HG02970 (cell line): ENCODE data around the gene GLOD5.

Source experiments
- ATAC-seq: cut with Tn5 transposase; IDR thresholded peaks from one replicate; pipeline ENCODE4 v1.9.1; 2021; ENCODE audit warnings: mild to moderate bottlenecking, moderate library complexity, moderate number of reproducible peaks; ENCODE audit not compliant: unreplicated experiment, low FRiP score

The GLOD5 gene

GRCh38 chrX:48752498-48752897 is 9.0 kb upstream of the GLOD5 start:
- ATAC-seq = no peak

GRCh38 chrX:48753708-48754228 is 7.8 kb upstream of the GLOD5 start:
- no peak for ATAC-seq

- ATAC-seq = no peak
These were observed 7.3 kb upstream of the GLOD5 start for GRCh38 chrX:48754238-48754637.

- ATAC-seq = no peak
These were observed 7.7 kb downstream of the GLOD5 start for GRCh38 chrX:48769230-48769629.

- no peak for ATAC-seq
These were observed 8.7 kb downstream of the GLOD5 start for GRCh38 chrX:48770296-48770695.

GRCh38 chrX:48772602-48773001 is 11.1 kb downstream of the GLOD5 start:
- ATAC-seq = no peak

GRCh38 chrX:48776818-48777439 is 15.4 kb downstream of the GLOD5 start:
- ATAC-seq = no peak

GRCh38 chrX:48779399-48779798 is 17.9 kb downstream of the GLOD5 start:
- ATAC-seq = no peak

GRCh38 chrX:48781705-48782104 is 20.2 kb downstream of the GLOD5 start:
- ATAC-seq = no peak

GRCh38 chrX:48782216-48782615 is 20.7 kb downstream of the GLOD5 start:
- ATAC-seq = no peak

GRCh38 chrX:48782795-48783194 is 21.2 kb downstream of the GLOD5 start:
- ATAC-seq = no peak

GRCh38 chrX:48784726-48785125 is 23.2 kb downstream of the GLOD5 start:
- ATAC-seq = no peak

GRCh38 chrX:48785186-48785539 is 23.6 kb downstream of the GLOD5 start:
- no peak for ATAC-seq

- no peak for ATAC-seq
These were observed 24.1 kb downstream of the GLOD5 start for GRCh38 chrX:48785540-48786214.

GRCh38 chrX:48786341-48786800 is 24.8 kb downstream of the GLOD5 start, which contains the start of gene GATA1:
GATA1 (plus strand) TSS chrX:48786590; CDS start chrX:48791110, 4,520 bp downstream.
- ATAC-seq = no peak

- no peak for ATAC-seq
These were observed 25.4 kb downstream of the GLOD5 start for GRCh38 chrX:48786825-48787504.

- ATAC-seq = no peak
These were observed 26.2 kb downstream of the GLOD5 start for GRCh38 chrX:48787505-48788443.

- no peak for ATAC-seq
These were observed 28.0 kb downstream of the GLOD5 start for GRCh38 chrX:48789366-48790220.

GRCh38 chrX:48790477-48790876 is 28.9 kb downstream of the GLOD5 start:
- ATAC-seq = no peak
